CMK (cell line): ENCODE results near the gene GCN1.

Source experiments
- DNase-seq: peaks from one replicate; pipeline ENCODE4 v3.0.0-alpha.2; 2010; ENCODE audit warnings: low read depth

Gene GCN1

DNA sequence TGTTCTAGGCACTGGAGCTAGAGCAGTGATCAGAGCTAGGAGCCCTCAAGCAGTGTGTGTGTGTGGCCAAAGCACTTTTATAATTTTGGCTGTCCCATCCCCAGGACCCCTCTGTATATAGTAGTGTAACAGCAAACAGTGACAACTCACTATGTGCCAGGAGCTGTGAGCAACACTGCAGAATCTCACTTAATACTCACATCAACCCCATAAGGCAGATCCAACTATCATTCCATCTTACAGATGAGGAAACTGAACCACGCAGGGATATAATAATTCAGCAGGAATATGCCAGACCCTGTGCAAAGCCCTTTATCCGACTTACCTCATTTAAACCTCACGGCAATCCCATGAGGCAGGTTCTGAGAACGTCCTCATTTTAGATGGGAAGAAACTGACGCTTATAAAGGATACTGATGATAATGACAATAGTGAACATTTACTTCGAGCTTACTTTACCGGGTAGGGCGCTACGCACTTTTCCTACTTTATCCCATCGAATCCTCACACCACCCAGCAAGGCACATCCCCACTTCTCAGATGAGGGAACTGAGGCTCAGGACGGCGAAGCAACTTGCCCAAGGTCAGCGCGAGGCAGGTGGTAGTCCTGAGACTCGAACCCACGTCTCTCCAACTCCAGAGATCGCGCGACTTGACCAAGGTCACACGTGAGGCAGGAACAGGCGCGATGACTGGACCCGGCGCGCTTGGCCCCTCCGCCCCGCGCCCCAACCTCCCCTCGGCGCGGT is 78.6 kb downstream of the GCN1 start:
- DNase-seq, result no peak

DNA sequence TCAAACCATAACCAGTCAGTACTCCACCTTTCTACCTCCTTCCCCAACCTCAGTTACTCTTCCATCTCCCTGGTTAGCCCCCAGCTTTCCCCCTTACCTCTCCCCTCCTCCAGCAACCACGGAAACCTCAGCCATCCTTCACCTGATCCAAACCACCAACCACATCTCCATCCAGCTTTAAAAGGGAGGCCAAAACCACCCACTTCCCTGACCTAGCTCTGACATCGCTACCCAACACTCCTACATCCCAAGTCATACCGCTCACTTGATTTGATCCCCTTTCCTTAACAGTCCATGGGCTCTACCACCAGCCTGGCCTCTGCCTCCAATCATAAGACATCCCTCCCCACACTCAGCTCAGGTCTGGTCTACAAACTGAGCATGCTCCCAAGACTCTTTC is 79.4 kb downstream of the GCN1 start:
- no peak for DNase-seq

DNA sequence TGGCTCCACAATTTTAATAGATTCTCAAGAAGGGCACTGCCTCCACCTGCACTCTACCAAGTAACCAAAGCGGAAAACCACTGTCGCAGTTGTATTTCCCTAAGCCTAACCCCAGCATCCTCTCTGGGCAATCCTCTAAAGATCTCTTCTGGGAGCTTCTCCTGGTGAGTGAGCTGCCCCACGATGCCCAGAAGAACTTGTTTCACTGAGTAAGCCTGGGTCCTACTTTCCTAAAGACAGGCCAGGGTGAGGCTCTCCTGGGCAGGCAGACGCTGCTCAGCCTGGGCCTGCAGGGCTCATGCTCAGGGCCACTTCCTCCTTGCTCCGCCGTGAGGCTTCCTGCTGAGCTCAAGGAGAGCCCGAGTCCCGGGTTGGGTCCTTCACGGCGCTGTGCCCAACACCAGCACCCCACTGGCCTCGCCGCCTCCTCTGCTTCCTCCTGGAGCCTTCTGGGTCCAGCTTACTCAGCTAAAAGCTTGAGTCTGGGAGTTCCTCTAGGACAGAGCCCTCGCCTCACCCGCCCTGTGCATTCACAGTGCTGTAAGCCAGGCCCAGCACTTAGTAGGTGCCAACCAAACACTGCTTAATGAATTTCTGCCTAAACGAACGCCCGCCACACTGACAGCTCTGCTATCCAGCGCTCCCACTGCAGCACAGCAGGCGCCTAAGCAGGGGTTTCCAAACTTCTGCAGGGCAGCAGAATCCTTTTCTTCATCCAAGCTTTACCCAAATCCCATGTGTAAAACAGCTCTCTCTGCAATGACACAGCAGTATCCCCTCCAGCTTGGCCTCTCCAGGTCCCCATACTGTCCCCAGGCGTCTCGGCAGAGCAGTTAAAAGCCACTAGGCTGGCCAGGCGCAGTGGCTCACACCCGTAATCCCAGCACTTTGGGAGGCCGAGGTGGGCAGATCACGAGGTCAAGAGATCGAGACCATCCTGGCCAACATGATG is 83.7 kb downstream of the GCN1 start:
- no peak for DNase-seq

DNA sequence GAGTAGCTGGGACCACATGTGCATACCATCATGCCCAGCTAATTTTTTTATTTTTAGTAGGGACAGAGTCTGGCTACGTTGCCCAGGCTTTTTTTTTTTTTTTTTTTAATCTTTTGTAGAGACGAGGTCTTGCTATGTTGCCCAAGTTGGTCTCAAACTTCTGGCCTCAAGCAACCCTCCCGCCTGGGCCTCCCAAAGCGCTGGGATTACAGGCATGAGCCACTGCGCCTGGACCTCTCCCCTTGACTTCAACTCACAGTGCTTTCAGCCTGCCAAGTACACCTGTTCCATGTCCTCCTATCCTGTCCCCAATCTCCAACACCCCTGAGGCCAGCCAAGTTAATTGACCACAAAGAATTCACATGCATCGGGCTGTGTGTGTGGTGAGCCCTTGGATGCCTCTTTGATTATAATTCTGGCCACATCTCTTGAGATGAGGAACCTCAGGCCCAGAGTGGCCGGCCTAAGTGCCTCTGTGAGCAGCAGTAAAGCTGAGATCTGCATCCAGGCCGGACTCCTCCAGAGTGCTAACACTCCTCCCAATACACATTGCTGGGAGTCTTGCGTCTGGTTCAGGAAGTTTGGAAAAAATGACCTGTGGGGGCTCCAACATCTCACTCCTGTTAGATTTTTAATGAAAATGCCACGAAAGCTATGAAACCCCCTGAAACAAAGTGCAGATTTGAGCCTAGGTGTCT is 84.8 kb downstream of the GCN1 start:
- no peak for DNase-seq

DNA sequence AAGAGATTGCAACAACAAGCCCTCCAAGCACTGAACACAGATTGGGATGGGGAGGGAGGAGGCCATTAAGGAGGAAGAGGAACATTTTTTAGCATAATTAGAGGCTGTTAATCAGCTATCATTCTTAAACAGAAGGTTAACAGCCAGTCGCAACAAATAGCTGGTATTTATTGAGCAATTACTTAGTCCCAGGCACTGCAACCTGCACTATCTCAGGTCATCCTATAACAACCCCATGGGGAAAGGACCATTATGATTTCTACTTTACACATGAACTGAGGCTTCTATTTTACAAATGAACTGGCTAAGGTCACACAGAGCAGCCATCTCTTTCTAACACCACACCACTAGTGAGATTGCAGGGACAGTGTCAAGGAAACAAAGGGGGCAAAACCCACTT is 88.4 kb downstream of the GCN1 start:
- no peak for DNase-seq

DNA sequence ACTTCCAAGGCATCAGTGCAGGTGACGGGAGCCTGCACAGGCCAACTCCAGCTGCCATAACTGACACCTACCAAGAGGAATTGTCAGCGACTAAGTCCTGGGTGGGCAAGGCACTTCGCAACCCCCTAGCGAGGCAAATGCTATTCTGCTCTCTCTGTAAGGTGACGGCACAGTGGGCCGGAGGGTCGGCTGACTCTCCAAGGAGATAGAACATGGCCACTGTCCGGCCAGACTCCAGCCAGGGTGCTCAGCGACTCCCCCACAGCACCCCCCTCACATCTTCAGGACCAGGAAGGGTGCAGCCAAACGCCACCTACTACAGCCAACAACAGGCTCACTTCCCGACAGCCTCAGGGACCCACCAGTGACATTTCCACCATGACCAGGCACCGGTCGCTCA is 91.1 kb downstream of the GCN1 start:
- DNase-seq, result no peak

DNA sequence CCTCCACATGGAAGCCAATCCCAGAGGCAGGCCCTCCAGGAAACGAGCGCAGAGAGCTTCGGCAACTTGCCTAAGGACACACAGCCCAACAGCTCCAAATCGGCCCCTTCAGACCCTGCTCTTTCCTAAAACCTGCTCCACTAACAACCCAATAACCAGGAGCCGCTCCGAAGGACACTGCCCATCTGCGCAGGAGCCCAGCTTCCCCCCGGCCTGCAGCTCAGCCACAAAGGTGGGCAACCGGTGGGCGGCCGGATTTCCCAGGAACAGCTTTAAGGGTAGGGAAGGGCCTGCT is 91.5 kb downstream of the GCN1 start:
- no peak for DNase-seq

DNA sequence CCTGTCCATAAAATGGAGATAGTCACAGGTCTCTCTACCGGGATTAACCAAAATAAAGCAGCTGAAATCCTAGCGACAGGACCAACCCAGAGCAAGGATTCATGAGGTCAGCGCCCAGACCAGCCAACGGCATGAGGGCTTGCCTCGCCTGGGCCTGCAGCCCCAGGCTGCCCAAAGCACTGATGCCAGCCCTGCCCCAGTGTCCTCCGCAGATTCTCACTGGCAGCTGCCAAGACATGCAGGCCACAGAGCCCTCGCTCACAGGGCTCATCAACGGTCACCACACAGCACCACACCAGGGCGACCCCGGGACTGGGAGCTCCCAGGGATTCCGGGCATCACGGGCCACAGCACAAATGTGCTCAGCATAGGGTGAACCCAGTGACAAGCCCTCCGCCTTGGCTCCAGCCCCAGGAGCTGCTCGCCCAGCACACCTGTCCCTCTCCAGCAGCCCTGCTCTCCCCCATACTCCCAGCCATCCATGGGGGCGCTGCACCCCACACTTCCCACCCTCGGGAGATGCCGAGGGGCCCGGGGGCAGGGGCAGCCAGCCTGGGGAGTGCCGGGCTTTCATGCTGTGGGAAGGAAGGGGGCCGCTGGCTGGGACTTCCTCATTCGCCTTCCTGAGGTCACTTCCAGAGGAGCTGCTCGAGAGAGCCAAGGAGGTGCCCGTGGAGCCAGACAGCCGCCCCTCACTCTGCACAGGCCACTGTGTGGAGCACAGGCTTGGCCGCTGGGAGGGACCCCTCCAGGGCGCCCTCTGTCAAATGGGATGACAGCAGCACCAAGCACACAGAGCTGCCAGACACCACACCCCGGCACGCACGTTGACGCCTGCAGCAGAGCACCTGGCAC is 92.1 kb downstream of the GCN1 start:
- no peak for DNase-seq

DNA sequence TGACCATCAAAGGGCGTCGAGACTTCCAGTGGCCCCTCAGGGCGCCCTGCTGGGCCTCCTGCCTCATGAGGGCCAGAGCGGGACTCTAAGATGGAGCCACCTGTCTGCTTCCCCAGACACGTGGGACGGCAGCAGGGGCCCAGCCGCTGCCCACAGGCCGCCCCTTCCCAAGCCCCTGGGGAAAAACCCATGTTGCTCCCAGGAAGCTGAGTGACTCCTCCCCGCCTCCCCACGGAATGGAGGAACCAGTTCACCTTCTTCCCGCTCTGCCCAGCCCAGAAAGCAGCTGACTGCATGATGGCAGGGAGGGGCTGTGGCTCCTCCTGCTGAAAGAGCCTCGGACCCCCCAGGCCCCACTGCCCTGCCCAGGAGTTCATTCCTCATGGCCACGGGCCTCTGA is 92.9 kb downstream of the GCN1 start:
- DNase-seq, result no peak

DNA sequence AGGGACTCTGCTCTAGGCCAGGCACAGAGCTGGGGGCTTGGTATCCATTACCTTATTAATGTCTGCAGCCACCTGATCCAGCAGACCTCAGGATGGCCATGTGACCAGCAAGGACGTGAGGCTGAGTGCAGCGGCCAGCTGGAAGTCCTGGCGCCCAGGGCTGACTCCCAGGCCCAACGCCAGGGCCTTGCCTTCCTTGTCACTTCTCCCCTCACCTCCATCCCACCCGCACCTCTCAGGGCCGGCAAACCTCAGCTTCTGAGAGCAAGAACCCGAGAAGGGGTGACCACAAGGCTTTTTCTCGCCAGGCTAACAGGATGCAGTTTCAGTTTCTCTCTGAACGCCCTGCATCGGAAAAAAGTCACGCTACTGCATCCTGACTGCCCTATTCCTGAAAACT is 93.3 kb downstream of the GCN1 start:
- no peak for DNase-seq

DNA sequence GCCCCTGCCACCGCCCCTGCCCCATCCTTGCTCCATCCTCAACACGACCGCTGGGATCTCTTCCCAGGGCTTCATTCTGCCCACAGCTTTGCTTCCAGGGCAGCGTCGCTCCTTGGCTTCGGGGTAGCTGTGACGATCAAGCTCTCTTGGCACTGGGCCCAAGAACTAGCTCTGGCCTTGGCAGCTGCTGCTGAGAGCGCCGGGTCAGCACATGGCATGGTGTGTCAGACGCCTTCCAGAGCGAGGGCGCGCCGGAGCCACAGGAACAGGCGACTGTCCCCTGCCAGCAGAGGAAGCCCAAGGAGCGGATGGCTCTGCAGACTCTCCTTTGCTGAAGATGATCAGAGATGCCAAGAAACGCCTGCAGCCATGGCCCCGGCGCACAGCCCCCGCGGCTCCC is 93.9 kb downstream of the GCN1 start:
- DNase-seq, result no peak

DNA sequence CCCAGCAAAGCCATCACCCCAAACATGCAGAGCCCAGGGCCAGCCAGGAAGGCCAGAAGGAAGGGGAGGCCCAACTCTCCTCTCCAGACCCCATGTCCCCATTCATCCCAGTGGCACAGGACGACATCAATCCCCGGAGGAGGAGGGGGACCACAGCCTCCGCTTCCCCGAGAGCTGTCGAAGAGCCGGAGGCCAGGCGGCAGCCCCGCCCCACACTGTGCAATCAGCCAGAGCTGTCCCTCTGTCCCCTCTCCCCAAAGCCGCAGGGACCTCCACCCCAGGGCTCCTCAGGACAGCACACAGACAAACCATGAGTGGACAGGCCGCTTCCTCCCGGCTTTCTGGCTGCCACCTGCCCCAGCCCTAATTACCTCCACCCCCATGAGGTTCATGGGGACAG is 94.8 kb downstream of the GCN1 start:
- no peak for DNase-seq

DNA sequence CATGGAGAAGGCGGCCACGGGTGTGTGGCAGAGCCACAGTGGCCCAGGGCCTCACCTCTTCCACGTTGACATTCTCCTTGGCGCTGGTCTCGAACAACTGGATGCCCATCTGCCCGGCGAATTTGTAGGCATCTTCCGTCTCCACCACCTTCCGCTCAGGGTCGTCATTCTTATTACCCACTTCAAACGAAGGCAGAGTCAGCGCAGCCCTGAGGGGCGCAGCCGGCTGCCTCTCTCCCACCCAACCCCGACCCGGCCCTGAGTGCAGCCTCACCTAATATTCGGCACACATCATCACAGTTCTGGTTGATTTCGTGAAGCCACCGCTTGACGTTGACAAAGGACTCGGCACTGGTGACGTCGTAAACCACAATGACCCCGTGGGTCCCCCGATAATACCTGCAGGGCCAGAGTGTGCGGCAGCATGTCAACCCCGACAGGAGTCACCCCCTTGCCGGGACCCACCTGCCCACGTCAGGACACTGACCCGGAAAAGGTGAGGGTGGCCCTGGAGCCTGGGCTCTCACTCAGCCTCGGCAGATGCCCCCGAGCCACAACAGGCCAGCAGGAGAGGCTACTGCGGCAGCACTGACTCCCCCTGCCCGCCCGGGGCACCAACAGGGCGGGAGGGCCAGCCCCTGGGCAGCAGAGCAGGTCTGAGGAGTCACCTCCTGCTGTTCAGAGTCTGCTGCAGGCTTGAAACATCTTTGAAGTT is 95.6 kb downstream of the GCN1 start:
- DNase-seq, result no peak

DNA sequence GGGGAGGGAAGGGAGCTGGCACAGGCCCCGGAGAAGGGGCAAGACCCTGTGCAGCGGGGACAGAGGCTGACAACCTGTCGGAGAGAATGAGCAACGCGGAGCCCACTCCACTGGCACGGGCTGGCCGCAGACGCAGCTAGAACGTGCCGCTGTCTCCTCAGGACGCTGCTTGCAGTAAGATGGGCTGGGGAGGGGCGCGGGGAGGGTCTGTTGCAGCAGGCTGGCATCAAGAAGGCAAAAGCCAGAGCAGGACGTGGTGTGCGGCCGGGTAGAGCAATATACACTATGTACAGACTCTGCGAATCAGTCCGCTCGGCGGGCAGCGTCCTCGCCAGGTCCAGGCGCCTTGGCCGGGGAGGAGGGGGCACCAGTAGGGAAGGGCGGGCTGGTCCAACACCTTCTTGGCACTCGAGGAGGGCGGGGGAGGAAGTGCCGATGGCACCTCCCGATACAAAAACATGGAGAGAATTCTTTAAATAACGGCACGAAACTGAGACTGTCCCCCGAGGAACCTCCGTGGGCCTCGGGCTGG is 97.8 kb downstream of the GCN1 start:
- no peak for DNase-seq

DNA sequence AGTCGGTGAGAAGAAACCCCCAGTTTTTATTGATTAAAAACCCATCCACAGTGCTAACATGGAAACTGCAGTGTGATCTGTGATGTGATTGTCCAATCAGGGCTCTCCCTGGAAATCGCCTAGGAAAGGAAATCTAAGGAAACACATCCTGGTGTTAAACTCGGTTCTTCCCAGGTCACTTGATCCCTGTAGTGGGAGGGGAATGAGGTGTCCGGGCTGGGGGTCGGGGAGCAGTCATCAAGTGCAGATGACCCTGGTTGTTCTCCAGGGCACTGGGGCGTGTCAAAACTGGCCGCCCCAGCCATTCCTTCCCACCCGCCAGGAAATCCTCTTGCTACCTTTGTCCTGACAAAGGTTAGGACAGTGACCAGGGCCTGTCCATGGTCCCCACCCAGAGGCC is 98.8 kb downstream of the GCN1 start:
- no peak for DNase-seq

DNA sequence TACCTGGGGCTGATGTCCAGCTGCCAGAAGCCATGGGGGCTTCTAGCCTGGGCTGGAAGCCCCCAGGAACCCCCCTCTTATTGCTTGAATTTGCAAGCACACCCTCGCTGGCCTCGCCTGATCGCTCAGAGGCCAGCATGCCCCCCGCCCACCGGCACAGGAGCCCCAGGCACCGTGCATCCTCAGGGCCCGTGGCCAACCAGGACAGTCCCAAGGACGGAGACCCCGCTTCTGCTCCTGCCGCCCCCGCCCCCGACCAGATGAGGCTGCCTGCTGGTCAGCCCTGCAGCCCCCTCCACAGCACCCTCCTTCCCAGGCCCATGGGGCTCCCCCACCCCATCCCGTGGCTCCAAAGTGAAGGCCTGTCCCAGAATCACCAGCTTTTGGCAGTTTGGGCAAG is 99.2 kb downstream of the GCN1 start:
- no peak for DNase-seq

DNA sequence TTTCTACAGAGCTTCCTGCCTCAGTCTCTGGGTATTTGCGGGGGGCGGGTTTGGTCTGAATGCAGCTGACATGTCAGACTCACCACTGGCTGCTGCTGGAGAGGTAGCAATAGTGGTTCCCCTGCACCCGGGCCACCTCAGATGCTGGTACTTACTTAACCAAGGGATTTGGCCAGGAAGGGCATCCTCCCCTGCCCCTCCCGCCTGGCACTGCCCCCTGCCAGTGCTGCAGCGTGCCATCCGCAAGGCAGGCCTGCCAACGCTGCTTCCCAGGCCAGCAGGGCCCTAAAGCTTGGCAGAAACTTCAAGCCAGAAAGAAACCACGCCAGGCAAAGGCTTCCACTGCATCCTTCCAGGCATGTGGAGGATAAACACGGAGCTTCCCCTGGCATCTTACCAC is 100.0 kb downstream of the GCN1 start:
- DNase-seq, result no peak

DNA sequence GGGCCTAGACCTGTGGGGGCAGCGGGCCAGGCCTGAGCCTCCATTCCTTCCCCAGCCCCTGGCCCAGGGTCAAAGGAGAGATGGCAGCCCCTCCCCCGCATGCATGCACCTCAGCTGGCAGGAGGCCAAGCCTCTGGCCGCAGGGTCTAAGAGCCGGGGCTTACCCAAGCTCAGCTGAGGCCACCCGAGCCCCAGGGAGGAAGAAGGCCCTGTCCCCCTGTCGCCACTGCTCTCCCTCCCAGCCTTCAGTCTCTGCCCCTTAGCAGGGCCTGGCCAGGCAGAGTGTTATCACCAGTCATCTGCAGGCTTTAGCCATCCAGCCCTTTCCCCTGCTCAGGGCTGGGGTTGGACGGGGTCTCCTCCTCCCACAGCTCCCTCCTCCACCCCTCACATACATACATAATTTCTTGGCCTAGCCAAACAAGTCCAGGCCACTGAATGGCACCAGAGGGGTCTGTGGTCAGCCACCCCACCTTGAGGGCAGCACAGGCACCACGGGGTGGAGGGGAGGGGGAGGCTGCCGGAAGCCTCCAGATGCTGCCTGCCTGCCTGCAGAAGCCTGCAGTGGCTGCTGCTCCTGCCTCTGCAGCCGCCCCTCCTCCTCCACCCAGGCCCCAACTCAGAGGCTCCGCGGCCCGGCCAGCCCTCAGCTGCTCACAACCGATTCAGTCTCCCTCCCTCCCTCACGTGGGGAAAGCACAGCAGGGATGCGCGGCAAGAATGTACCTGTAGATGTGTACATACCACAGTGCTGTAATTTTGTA is 100.7 kb downstream of the GCN1 start:
- DNase-seq, result no peak

DNA sequence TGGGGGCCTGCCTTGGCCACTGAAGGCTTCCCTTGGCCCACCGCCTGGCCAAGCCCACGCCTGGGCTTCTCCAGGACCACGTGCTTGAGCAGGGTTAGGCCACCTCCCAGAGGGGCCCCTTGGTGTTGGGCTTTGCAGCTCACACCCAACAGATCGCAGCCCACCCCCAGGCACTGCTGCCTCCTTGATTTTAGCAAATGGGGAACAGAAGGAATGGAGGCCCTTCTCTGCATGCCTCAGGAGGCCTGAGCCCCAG is 101.3 kb downstream of the GCN1 start:
- no peak for DNase-seq

DNA sequence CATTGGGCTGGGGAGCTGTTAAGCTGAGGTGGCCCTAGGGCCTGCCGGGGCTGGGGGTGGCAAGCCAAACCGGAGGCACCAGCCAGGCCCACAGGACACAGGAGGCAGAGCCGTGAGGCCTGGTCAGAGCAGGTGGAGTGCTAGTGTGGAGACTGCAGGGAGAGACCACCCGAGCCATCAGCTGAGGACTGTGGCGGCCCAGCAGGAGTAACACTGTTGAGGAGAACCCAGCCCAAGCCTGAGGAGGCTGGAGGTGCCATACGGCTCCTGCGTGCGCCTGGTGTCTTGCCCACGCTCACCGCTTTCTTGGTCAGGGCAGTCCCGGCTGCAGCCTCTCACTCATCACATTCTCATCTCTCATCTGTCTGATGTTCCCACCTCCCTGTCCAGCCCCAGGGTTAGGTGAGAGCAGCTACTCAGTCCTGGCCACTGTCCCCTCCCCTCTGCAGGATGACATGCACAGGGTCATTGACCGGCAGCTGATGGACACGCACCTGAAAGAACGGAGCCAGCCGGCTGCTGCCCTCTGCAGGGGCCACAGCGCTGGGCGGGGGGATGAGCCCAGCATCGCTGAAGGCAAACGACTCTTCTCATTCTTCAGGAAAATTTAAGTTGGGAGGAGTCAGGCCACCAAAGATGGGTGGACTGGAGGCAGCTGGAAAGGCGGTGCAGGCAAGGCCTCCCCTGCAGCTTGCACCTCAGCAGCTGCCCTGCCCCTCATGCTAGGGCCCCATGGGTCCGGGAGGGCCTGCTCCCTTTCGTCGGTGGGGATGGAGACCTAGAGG is 101.8 kb downstream of the GCN1 start:
- DNase-seq, result no peak
